GM21423 (cell line): ENCODE data around the gene CBX5.
"Not testable (repeated sequence)": the region's sequence is repeated elsewhere in the genome, so short reads cannot be mapped to it uniquely, and the experiment has no call there.

ENCODE experiments used
- ATAC-seq: cut with Tn5 transposase; IDR thresholded peaks from one replicate; pipeline ENCODE4 v1.9.1; 2021; ENCODE audit warnings: mild to moderate bottlenecking, moderate library complexity; ENCODE audit not compliant: unreplicated experiment

The CBX5 gene

DNA sequence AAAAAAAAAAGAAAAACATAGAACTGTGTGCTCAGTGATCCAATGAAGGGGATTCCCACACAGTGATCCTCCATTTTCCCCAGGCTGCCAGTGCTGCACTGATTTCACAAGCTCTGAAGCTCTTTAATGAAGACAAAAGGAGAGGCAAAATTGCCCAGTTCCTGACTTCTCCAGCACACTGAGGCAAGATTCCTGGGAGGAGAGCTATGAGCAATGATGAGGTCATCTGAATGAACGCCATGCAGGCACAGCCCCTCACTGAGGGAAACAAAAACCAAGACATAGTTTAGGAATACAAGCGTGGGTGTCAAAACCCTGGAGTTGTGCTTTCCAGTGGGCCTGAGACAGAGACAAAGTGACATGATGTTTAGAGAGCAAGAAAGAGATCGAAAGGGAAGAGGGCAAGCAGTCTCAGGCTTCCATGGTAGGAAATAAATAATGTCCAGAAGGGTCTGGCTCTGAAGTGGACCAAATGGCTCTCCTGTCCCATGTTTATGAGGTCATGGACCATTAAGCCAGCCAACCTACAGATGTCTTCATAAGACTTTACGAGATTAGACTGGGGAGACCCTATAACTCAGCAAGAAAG is 50.2 kb downstream of the CBX5 start:
- no peak for ATAC-seq

DNA sequence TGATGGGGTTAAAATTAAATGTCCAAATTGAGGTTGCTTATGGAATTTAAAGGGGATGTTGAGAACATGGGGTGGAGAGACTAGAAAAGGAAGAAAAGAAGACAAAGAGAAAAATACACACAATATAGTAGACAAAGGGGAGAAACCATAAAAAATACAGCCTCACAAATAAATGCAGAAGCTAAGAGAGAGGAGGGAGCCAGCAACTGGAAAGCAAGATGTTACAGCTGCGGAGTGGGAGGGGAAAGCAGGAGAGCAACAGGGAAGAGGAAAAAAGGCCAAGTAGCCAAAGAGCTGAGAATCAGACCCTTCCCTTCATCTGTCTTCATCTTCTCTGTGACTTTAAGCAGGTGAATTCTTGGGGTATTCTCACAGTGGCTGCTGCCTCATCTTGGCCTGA is 51.5 kb downstream of the CBX5 start:
- ATAC-seq, result no peak

DNA sequence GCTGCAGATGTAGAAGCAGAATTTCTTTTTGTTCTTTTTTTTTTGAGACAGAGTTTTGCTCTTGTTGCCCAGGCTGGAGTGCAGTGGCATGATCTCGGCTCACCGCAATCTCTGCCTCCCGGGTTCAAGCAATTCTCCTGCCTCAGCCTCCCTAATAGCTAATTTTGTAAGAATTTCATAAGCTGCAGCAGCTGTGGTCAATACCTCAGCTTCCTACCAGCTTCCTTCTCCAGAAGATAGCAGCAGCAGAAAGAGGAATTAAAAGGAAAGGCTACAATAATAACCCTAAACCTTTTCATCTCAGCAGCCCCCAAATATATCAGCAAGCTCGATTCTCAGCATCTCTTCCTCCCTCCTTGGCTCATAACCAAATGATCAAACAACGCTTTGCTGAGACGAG is 52.0 kb downstream of the CBX5 start:
- not testable (repeated sequence) for ATAC-seq

DNA sequence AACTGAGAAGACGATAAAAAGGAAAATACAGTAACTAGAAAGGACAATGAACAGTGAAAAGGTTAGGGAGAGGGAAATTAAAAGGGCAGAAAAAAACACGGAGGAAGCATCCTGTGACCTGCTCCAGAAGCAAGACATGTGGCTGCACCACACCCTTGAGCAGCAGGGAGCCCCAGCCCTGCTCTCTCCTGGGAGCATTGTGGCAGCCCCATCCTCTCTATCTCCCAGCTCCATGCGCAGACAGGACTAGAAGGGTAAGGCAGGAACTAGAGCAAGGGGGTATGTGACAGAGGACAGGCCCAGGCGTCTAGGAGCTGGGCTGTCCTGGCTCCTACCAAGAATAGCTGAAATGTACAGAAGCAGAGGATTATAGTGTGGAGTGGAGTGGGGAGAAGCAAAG is 52.5 kb downstream of the CBX5 start:
- ATAC-seq, result no peak

DNA sequence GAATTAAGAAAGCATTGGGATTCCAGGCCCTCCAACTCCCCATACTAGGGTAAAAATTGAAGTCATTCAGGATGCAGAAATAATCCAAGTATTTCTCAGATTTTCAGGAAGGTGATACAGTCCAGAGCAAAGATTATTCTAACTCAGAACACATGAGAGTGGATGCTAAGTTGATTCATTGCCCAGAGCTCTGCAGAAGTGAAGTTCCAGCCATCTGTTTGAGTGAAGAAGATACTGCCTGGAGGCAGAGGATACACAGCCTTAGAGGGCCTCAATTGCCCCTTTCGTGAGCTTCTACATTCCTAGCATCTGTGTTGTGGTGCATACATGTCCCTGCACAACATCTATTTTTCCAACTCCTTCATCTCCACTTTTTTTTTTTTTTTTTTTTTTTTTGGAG is 54.3 kb downstream of the CBX5 start:
- no peak for ATAC-seq

DNA sequence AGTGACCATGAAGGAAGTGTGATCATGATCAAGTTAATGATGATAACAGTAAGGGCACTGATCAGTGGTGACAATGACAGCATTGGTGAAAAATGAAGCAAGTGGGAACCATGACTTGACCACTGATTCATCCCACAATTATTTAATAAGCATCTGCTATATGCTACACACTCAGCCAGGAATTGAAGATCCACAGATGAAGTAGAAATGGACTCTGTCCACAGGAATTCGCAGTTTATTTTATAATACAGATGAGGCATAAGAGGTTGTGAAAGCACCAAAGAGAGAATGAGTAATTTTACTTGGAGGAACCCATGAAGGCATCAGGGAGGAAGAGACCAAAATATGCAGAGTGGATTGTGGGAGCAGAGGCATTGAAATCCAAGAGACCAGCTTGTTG is 57.3 kb downstream of the CBX5 start:
- no peak for ATAC-seq

DNA sequence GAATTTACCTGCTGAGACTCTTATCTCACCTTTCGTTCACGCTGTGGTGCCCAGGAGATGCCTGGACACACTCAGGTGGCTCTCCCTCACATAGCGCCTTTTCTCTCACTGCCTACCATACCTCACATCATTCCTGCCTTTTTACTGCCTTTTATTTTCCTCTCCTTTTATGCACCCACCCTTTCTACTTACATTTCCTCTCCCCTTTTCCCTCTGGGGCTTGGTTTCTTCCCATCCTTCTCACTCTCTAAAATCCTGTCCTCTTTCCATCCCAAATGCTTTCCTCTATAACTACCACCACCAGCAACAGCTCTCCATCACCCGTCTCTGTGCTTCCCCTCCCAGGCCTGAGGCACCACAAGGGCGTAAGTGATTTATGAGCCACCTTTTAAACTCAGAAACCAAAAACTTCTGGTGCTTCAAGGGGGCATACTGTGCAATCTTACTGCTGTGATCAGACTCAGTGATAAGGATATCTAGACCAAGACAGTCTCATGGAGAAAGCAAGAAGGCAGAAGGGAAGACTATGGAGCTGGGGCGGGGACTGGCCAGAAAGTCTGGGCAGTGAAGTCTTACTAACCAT is 58.4 kb downstream of the CBX5 start:
- no peak for ATAC-seq

DNA sequence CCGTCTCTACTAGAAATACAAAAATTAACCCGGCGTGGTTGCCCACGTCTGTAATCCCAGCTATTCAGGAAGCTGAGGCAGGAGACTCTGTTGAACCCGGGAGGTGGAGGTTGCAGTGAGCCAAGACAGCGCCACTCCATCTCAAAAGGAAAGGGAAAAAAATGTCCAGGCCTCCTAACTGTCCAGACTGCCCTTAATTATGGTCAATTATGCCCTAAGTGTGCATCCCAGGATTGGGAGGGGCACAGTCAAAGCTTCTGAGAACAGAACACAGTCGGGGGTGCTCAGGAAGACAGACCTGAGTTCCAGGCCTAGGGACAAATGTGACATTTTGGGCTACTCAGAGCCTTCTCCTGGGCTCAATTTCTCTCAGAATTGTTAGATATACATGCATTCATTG is 59.4 kb downstream of the CBX5 start:
- no peak for ATAC-seq

DNA sequence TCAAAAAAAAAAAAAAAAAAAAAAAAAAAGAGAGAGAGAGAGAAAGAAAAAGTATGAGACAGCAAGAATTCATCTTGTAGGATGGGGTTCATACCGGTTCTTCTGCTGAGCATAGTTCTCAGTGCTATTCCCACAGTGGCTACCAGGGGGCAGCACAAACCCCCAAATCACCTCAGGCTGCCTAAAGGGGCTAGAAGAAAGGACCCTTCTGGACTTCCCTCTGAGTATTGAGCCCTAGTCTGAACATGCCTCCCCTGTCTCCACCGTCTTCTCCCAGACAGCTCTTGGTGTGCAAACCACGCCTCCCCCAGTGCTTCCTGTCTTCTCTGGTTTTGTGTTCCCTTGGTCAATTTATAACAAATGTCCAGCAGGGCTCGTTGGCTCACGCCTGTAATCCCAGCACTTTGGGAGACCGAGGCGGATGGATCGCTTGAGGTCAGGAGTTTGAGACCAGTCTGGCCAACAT is 59.8 kb downstream of the CBX5 start:
- no peak for ATAC-seq

DNA sequence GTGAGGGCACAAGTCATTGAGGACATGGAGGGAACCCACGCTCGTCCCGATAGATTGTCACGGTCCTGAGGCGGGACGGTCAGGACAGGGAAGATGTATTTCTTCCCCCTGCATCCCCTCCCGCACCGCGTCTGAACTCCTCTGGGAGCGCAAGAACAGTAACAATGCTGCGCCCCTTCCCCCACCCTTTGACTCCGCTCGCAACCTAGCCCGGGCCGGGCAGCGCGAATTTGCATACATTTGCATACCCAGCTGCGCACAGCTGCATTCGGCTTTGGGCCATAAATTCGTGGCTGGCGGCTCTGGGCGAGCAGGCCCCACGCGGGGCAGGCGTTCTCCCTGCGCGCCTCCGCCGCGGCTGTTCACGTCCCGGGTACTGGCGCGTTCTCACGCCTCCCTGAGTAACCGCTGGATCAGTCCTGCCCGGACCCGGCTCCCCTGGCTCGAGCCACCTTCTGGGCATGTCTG is 62.1 kb downstream of the CBX5 start:
- ATAC-seq, result no peak

DNA sequence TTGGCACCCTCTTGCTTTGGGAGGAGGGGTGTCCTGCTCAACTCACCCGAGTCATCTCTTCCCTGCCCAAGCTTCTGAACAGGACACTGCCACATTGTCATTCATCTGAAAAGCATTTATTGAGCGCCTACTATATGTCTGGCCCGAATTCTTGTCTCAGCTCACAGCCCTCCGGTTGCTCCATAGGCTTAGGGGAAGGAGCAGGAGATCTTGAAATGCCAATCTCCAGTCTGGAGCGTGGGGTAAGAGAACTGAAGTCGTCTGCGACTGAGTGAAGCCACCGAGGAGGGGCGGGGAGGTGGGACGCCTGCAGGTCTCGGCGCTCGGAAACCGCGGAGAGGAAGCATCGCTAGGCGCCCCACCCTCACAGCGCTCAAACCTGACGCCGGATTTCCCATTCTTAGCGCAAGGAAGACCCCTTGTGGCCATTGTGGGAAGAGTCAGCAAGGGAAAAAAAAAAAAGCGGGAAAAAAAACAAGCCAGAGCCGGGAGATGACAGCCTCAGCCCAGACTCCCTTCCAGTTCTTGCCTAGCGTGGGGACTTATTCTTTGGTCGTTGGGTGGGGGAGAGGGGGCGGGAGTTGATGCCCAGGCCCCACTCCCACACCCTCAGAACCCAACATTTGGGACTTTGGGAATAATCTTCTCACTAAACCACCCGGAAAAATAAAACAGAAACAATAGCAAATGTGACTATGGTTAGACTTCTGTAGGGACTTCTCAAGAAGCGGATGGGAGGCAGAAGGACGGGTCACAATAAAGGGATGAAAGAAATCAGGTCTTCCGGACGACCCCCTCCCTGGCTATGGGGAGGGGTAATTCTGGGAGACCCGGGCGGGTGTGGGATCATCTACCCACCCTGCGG is 62.9 kb downstream of the CBX5 start:
- ATAC-seq, result peak; percentile 35

DNA sequence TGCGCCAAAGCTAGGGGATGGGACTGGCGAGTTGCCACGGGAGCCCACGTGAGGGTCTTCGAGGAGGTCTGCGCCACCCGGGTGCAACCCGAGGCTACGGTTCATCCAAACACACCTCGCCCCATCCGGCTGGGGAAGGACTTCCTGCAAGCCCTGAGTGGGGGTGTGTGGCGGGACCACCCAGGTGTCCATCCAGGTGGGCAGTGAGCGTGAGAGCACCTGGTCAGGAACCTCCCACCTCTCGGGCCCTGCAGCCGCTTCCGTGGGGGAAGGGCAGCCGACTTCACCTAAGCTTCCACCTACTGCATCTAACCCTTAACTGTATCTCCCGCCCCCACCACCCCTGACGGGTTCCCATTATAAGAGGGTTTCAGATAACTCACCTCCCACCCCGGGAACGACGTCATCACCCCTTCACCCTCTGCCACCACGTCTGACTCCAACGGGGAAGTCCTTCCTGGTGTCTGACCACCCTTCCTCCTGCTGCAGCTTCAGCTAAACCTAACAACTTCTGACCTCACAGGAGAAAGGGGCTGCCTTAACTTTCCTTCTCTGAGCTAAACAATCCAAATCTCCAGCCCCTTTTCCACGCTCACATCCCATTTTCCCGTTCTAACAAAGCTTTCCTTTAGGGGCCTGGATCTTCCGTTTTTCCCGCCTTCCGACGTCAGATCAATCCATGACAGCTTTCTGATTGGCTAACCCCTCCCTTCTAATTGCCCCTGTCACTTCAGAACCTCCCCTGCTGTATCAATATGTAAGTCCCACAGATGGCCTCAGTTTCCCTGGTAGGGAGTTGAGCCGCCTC is 63.7 kb downstream of the CBX5 start:
- no peak for ATAC-seq

DNA sequence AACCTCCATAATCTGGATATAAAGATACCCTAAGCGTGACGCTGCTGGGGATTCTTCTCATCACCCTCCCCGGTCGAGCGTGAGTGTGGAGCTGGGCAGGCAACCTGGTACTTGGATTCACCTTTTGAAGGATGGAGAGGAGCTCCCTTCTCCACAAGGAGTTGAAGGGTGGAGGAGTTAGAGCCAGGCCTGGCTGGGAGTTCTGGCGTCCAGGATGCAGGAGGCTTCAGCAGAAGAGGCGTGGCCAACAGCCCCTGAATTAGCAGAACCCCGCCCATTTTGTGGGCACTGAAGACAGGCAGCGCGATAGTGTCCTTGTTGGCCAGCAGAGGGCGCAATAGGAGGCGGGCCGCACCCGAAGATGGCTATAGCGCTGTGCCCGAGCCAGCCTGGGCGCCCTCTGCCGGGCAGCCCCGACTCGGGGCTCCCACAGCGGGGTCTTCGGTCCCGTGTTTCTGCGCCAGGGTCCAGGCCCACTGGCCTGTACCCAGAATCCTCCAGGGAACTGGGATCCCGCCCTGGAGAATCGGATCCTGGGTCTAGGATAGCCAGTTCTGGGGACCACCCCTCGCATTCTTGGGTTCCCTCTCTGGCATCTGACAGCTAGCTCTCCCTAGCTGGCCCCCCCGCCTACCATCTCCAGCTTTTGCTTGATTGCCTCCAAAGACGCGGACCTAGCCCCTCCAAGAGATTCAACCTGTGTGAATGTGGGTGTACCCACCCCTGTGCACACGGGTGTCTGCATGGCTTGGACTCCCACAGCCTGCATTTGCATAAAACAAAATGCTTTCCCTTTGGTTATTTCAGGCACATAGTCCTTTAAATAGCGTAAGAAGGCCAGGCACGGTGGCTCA is 65.1 kb downstream of the CBX5 start:
- peak; percentile 81 for ATAC-seq

DNA sequence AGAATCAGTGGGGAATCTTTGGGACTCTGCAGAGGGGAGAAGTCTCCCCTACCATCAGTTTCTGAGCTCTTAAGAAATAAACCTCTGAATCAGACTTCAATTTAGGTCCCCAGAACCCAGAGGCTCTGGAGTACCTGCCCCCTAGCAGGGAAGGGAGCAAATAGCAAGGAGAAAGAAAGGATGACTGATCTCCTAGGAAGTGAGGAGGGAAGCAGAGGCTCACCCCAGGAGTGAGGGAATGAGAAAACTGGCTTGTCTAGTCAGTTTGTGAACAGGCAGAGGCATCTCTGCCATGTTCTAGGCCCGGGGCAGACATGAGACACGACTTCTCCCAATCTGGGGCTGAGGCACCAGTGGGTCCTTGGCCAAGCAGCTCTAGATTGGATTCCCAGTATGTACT is 66.8 kb downstream of the CBX5 start:
- no peak for ATAC-seq

DNA sequence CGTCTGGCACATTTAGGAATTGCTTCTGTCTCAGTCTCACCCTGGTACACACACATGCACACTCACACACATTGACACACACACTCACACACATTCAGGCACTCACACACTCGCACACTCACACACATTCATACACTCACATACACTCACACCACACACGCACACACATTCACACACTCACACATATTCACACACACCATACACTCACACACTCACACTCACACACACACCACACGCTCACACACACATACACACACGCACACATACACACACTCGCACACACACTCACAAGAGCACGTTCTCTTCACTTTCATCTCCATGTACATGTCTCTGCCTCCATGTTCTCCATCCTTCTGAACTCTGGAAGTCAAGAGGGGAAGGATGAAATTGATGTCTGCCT is 68.0 kb downstream of the CBX5 start:
- ATAC-seq, result no peak

DNA sequence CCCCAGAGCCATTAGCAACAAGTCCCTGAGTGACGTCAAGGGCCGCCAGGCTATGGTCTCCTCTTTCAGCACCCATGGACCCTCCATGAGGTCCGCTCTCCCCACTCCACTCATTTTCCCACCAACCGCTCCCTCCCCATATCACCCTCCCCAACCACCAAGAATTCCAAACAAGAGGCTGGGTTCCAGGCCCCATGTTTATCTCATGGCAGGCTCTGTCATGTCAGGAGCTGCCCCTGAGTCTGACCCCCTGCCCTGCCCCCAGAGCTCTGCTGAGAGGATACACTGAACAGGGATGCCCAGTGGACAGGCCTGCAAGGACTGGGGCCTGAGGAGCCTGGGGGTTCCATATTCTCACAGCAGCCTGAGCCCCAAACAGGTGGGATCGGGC is 69.5 kb downstream of the CBX5 start:
- no peak for ATAC-seq

DNA sequence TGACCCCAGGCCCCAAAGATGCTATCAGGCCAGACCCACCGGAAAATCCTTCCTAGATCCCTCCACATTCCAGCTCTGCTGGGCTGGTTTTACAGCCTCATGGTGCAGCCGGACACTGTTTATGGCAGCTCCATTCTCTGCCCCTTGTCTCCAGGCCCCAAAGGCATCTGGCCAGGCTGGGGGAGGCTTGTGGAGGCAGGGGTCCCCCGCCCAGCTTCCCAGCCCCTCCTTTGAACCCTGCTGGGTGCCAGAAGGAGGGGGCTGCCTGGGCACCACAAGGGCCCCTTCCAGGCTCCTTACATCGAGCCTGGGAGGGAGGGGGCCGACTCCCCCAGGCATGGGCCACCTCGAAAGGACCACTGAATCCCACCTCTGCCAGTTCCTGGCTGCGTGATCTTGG is 71.3 kb downstream of the CBX5 start:
- no peak for ATAC-seq

DNA sequence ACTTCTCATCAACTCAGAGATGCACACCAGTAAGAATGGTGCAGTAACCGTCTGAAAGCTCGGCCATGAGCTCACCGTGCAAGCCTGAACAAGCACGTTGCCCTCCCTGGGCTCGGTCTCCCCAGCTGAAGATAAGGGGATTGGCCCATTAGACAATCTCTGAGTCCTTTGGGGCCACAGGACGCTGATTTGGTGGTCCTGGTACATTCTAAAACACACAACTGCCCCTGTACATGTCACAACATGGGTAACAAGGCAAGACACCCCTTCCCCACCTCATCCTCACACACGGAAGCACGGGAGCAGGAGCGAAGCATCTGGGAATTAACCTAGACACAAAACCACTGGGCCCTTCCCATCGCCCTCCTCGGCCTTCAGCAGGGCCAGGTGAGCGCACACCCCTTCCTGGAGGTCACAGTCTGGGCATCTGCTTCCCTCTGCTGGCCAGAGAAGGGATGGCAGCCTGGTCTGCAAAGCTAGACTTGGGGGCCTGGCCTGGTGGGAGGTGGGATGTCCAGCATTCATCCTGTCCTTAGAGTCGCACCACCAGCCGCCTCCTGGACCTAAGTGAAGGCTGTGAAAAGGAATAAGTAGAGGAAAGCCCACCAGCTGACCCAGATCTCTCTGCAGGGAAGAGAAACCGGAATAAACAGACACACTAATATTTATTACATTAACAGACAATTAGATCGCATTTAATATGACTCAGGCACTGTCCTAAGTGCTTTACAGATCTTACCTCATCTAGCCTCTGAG is 72.2 kb downstream of the CBX5 start:
- peak; percentile 73 for ATAC-seq

DNA sequence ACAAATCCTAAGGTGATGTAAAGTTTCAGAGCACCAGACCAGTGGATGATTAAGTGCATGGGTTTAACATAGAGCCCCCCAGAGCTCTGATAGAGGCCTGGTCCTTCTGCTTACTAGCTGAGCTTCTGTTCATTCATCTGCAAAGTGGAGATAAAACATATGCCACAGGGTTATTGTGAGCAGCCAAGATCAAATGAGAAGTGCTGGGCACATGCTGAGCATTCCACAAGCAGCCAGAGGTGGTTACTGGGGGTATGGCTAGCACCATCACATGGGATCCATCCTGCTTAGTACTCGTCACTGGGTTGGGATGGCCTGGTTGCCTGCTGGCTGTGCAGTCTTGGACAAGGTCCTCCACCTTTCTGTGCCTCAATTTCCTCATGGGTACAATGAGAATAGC is 73.1 kb downstream of the CBX5 start:
- ATAC-seq, result no peak

DNA sequence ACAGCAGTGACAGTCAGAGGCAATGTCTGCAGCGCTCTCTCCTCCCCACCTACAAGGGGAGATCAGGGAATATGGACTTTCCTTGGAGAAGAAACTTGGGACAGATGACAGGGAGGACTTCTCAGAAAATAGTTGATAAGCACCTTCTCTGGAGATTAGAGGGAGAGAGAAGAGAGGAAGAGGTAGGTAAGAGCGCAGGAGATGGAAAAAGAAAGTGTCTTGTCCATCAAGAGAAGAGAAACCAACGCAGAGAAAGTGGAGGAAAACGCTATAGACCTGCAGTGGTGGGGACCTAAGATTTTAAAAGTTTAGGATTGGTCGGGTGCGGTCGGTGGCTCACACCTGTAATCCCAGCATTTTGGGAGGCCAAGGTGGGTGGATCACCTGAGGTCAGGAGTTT is 75.6 kb downstream of the CBX5 start:
- ATAC-seq, result no peak
